ENCODE measurements around the gene SERPINH1.

The SERPINH1 gene

DNA sequence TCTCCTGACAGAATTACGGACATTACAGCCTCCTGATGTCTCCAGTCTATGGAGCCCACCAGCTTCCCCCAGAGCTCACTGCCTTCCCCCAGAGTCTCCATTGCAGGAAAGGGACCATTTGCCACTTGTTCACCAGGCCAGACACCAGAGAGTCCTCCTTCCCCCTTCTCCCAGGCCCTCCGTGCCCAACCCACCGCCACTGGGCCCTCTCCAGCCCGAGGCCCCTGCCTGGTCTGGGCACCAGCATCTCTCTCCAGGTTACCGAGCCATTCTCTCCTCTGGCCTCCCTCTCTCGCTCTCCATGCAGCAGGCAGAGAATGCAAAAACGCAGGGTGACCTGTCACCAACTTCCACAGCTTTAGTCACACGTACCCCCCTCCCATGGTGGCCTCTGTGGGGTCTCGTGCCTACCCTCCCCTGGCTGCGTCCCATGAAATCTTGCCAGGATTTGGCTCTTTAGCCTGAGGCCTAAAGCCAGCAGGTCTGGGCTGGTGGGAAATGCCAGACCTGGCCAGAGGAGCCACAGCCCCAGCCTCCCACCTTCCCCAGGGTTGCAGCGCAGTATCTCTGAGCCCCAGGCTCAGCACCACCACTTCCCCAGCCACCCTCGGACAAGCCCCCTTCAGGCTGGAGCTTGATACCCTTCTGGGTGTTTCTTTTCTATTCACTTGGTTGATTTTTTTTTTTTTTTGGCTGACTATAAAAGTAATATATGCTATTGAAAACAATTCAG lies 6.8 kb upstream of the SERPINH1 start:
- no peak for DNase-seq (ENCODE audit: low read depth in 2 of 2)

GRCh38 chr11:75556275-75556674 lies 5.8 kb upstream of the SERPINH1 start:
- DNase-seq (ENCODE audit: low read depth in 2 of 2), result no peak

DNA sequence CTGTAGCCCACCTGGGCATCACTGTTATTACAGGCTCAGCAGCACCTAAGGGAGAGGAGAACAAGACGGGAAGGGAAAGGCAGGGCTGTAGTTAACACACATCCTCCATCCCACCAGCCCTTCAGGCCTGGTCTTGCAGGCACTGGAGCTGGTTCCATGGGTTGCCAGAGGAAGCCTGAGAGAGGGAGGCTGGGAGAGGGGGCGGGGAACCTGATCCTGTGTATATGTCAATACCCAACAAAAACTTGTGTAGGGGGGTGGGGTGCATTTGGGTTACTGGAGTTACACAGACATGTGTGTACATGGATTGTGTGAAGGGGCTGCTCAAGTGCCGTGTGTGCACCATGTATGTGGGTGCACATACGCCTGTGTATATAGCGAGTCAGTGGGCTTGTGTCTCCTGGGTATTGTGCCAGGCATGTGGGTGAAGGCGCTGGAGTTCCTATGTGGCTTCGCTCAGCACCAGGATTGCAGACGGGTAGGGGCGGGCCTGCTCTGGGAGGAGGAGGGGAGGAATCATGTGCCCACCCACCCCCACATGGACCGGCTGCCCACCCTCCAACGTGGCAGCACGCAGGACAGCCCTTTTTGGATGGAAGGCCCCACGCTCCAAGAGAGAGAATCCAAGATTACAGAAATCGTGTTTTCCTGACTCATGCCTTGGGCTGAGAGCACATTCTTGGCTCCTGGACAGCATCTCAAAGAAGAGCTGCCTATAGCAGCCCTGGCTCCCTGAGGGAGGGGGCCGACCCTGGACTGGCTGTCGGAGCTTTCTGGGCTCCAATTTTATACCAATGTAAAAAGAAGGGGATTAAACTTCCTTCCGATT lies 4.2 kb upstream of the SERPINH1 start:
- no peak for DNase-seq (ENCODE audit: low read depth in 2 of 2)

- DNase-seq (ENCODE audit: low read depth in 2 of 2), result no peak
Measured at GRCh38 chr11:75558939-75559843, 2.9 kb upstream of the SERPINH1 start.

- DNase-seq (ENCODE audit: low read depth in 2 of 2), result no peak
Measured at GRCh38 chr11:75560644-75561043, 1.4 kb upstream of the SERPINH1 start.

DNA sequence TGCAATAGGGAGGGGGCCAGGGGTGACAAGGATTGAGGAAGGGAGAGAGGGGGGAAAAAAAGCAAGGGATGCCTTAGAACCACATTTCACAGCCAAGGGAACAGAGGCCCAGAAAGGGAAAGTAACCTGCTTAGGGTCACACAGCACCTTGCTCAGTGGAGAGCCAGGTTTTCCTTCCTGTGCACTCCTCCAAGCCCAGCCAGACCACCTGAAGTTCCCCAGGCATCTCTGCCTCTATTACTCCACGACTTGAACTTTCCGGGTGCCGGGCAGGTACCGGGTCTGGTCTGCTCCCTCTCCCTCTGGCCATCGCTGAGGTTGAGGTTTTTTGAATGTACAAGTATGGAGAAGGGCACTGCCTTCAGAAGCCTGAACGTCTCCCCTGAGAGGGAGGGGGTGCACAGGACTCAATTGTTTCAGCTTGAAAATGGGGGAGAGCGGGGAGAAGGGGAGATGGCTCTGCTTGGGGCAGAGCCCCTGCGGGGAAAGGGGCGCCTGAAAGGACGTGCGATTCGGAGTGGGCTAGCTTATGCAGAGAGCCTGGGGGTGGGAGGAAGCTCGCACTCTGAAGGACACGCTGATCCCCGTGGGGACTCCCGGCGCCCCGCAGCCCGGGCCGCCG lies 516 bp upstream of the SERPINH1 start:
- DNase-seq (ENCODE audit: low read depth in 2 of 2), result no peak

DNA sequence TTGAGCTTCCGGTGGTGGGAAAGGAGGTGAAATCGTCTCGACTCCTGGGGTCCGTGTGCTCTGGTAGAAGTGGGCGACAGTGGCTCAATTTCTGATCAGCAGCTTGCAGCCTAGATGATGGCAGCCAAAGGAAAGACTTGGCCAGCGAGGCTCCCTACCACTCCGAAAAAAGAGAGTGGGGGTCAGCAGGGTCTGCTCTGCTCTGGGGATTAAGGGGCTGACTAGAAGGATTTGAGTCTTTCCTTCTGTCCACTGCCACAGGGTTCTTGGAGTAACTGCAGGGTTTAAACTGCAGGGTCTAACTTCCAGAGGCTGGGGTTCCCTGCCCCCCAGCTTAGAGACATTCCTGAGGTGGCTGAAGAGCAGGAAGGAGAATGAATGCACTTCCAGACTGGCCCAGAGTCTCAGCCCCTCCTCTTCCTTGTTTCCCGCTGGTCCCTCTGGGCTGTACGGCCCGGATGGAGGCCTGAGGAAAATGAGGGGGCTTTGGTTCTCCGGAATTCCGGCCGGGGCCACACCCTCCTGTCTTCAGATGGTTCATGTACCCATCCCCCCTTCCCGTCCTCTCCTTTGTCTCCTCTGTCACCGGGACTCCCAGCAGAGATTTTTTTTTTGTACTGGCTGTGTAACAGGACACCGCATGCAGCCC lies 907 bp downstream of the SERPINH1 start:
- no peak for DNase-seq (ENCODE audit: low read depth in 2 of 2)

DNA sequence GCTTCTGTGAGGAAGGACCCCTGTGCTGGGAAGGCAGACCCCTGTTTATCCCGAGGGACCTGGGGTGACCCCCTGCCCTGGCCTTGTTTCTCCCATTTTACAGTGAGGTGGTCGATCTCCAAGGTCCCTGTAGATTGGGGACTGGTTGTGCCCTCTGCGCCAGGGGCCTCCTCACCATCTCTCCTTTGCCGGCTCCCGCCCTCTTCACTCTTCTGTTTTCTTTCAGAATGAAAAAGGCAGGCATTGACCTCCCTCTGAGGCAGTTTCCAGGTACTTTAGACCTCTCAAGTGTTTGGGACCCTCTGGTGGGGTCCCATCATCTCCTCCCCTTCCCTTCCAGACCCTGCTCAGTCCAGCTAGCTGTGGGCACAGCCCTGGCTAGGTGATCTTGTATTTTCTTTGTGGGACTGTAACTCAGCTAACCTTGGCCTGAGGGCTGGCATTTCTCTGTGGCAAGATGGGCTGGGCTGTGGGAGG lies 1.5 kb downstream of the SERPINH1 start:
- DNase-seq (ENCODE audit: low read depth in 2 of 2), result no peak

GRCh38 chr11:75563978-75564552 lies 2.0 kb downstream of the SERPINH1 start:
- DNase-seq (ENCODE audit: low read depth in 2 of 2), result no peak

- no peak for DNase-seq (ENCODE audit: low read depth in 2 of 2)
Measured at GRCh38 chr11:75565221-75565814, 3.3 kb downstream of the SERPINH1 start.

DNA sequence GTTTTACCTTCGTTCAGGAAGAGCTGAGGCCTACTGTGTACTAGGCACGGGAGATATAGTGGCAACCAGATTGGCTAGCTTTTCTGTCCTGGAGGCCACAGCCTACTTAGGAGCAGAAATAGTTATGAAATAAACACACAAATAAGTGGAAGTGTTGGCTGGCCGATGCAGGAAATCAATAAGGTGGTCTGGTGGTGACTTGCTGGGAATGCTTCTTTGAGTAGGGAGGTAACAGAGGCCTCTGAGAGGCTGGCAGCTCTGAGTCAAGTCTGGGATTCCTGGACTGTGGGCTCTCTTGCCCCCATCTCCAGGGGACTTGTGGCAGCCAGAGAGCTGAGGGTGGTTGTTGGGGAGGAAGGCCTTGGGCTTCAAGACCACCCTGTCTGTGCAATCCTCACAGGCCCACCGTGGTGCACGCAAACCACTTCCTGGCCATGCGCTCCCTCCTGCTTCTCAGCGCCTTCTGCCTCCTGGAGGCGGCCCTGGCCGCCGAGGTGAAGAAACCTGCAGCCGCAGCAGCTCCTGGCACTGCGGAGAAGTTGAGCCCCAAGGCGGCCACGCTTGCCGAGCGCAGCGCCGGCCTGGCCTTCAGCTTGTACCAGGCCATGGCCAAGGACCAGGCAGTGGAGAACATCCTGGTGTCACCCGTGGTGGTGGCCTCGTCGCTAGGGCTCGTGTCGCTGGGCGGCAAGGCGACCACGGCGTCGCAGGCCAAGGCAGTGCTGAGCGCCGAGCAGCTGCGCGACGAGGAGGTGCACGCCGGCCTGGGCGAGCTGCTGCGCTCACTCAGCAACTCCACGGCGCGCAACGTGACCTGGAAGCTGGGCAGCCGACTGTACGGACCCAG lies 4.1 kb downstream of the SERPINH1 start:
- no peak for DNase-seq (ENCODE audit: low read depth in 2 of 2)

DNA sequence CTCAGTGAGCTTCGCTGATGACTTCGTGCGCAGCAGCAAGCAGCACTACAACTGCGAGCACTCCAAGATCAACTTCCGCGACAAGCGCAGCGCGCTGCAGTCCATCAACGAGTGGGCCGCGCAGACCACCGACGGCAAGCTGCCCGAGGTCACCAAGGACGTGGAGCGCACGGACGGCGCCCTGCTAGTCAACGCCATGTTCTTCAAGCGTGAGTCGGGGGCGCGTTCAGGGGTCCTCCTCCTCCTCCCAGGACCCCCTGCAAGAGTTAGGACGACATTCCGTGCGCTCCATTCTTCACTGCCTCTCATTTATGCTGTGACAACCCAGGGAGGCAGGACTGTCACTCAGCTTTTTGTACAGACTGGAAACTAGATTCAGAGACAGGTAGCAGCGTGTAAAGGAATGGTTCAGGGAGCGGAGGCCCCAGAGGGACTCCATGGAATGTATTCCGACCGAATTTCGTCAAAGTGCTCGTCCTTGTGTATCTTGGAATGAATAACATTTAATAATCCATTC lies 4.8 kb downstream of the SERPINH1 start:
- no peak for DNase-seq (ENCODE audit: low read depth in 2 of 2)

GRCh38 chr11:75567971-75568370 lies 5.9 kb downstream of the SERPINH1 start:
- no peak for DNase-seq (ENCODE audit: low read depth in 2 of 2)

DNA sequence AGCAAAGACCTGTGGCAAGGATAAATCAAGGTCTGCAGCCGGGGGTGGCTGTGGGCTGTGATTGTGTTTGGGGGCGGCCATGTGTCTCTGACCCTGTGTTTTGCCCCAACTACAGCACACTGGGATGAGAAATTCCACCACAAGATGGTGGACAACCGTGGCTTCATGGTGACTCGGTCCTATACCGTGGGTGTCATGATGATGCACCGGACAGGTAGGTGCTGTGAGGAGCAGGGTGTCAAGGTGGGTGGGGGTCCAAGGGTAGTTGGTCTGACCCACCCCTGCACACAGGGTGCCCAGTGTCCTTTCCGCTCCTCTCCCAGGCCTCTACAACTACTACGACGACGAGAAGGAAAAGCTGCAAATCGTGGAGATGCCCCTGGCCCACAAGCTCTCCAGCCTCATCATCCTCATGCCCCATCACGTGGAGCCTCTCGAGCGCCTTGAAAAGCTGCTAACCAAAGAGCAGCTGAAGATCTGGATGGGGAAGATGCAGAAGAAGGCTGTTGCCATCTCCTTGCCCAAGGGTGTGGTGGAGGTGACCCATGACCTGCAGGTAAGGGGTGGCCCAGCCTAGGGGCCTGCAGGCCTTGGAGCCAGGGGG lies 6.7 kb downstream of the SERPINH1 start:
- no peak for DNase-seq (ENCODE audit: low read depth in 2 of 2)

GRCh38 chr11:75570559-75571139 lies 8.6 kb downstream of the SERPINH1 start:
- DNase-seq (ENCODE audit: low read depth in 2 of 2), result no peak

DNA sequence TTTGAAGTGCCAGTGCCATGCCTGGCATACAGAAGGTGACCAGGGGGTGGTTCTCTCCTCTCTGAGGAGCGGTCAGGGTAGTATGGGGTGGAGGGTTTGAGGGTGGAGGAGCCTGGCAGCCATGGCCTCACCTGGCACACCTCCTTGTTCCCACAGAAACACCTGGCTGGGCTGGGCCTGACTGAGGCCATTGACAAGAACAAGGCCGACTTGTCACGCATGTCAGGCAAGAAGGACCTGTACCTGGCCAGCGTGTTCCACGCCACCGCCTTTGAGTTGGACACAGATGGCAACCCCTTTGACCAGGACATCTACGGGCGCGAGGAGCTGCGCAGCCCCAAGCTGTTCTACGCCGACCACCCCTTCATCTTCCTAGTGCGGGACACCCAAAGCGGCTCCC lies 9.6 kb downstream of the SERPINH1 start:
- DNase-seq (ENCODE audit: low read depth in 2 of 2), result no peak

DNA sequence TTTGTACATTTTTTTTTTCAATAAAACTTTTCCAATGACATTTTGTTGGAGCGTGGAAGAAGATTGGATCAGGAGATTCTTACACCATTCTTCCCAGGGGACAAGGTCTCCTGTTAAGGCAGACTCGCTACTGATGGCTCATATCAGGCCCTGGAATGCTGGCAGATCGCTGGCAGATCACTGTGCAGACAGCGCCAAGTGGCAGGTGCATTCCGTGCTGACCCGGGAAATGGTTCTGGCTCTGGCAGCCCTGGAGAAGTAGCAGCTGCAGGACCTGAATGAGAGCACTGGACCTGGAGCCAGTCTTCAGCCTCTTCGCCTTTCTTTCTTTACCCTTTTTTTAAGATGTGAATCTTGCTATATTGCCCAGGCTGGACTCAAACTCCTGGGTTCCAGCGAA lies 10.7 kb downstream of the SERPINH1 start:
- DNase-seq (ENCODE audit: low read depth in 2 of 2), result no peak

All from stimulated activated CD4-positive, alpha-beta T cell treated with anti-CD3 and anti-CD28 coated beads, Interleukin-1b, Interleukin-23, amount 100 ng/mL, for 1 hour (primary cell).